MCF 10A (cell line): Measurements from ENCODE around the gene SHISA9. TPM values are rescaled to one million over a fixed set of nuclear protein-coding genes. Genes with fewer than 3 reads are reported as not detected.

Experiments used
- BruUV-seq: library from RNA; stranded (reverse); fragments of 400-500 nt; replicated peaks from 2 replicates; lab custom pipeline; 2021; lab: Mats Ljungman, UMichigan
- CTCF ChIA-PET: fragments of 300-600 bp; sonication (Branson Sonifier 250); formaldehyde crosslinking; extraction: SDS; loops from one replicate; lab custom pipeline; 2021; ENCODE audit warnings: antibody characterized with exemption, inconsistent platforms; lab: Yijun Ruan, JAX
- POLR2A ChIA-PET: fragments of 300-600, 350-650 bp; sonication (Branson Sonifier 250); formaldehyde crosslinking; extraction: SDS; loops from one replicate; lab custom pipeline; 2020; ENCODE audit warnings: antibody characterized with exemption, inconsistent platforms; lab: Yijun Ruan, JAX
- DNase-seq: peaks from one replicate; pipeline ENCODE4 v3.0.0-alpha.2; 2018; ENCODE audit not compliant: unreplicated experiment
- H3K27ac Mint-ChIP-seq: one replicate; pipeline ENCODE4 v1.8.0; 2022; ENCODE audit warnings: mild to moderate bottlenecking, low read depth, mixed read lengths; ENCODE audit not compliant: unreplicated experiment
- H3K27me3 Mint-ChIP-seq: one replicate; pipeline ENCODE4 v1.8.0; 2022; ENCODE audit warnings: mixed read lengths; ENCODE audit not compliant: insufficient read depth, unreplicated experiment
- H3K36me3 Mint-ChIP-seq: one replicate; pipeline ENCODE4 v1.8.0; 2022; ENCODE audit warnings: mild to moderate bottlenecking, moderate library complexity, mixed read lengths; ENCODE audit not compliant: insufficient read depth, unreplicated experiment
- H3K4me1 Mint-ChIP-seq: one replicate; pipeline ENCODE4 v1.8.0; 2022; ENCODE audit warnings: mixed read lengths; ENCODE audit not compliant: insufficient read depth, unreplicated experiment
- H3K4me3 Mint-ChIP-seq: one replicate; pipeline ENCODE4 v1.8.0; 2022; ENCODE audit warnings: mild to moderate bottlenecking, moderate library complexity, mixed read lengths; ENCODE audit not compliant: unreplicated experiment
- H3K9me3 Mint-ChIP-seq: one replicate; pipeline ENCODE4 v1.8.0; 2022; ENCODE audit warnings: mixed read lengths; ENCODE audit not compliant: unreplicated experiment
- CTCF ChIP-seq: fragments of 200-600 bp; IDR thresholded peaks from one replicate; pipeline ENCODE4 v1.8.0; 2022; ENCODE audit warnings: antibody characterized with exemption, mild to moderate bottlenecking; ENCODE audit not compliant: unreplicated experiment
- intact Hi-C: fragments of 100-400 bp; cut with micrococcal nuclease; formaldehyde crosslinking; loops from 2 replicates; pipeline ENCODE4 v1.14.1; 2022
- total RNA-seq: library from RNA; stranded (reverse); gene quantifications from 2 replicates; pipeline ENCODE4 v1.2.3, GENCODE V29; 2022

Gene SHISA9
- total RNA-seq, 1 experiment from 2014 or later: 8.0 TPM

GRCh38 chr16:13136901-13137300, 235.5 kb downstream of the SHISA9 start:
- no peaks in the 10 kb centered on the region for H3K27me3 Mint-ChIP-seq
- intact Hi-C loops: no loop called here
- no peak overlapping the region for H3K27ac Mint-ChIP-seq
- H3K4me3 Mint-ChIP-seq: no peak overlapping the region
- POLR2A ChIA-PET: no interaction called here
- CTCF ChIA-PET: no interaction called here
- H3K4me1 Mint-ChIP-seq: peaks cover 17% of the 10 kb centered on the region
- peaks cover 15% of the 10 kb centered on the region for H3K9me3 Mint-ChIP-seq
- BruUV-seq: no TSS peak
- DNase-seq: peak; percentile 31
- H3K36me3 Mint-ChIP-seq: no peaks in the 10 kb centered on the region
- TF ChIP-seq CTCF: no peak

GRCh38 chr16:13138528-13138927, 237.1 kb downstream of the SHISA9 start:
- Mint-ChIP-seq H3K9me3 (peaks cover 15% of the 10 kb centered on the region), H3K4me3 (no peak overlapping the region), H3K36me3 (no peaks in the 10 kb centered on the region), H3K27ac (no peak overlapping the region), H3K27me3 (no peaks in the 10 kb centered on the region), H3K4me1 (peaks cover 9% of the 10 kb centered on the region)
- ChIA-PET CTCF (no interaction called here), POLR2A (no interaction called here)
- peak; percentile 39 for DNase-seq
- no TSS peak for BruUV-seq
- intact Hi-C loops: no loop called here
- no peak for TF ChIP-seq CTCF

- CTCF ChIA-PET: no interaction called here
- DNase-seq: no peak
- POLR2A ChIA-PET: interaction anchor here (1.1 kb wide), 1 partner anchor 29 kb away, joined by 3 read pairs; no protein-coding TSS in a partner anchor
- intact Hi-C loops: no loop called here
- Mint-ChIP-seq H3K36me3 (no peaks in the 10 kb centered on the region), H3K4me1 (peaks cover 9% of the 10 kb centered on the region), H3K27me3 (no peaks in the 10 kb centered on the region), H3K4me3 (no peak overlapping the region), H3K9me3 (peaks cover 7% of the 10 kb centered on the region), H3K27ac (peak overlapping the region; percentile 96)
- no peak for TF ChIP-seq CTCF
- BruUV-seq: no TSS peak
These were observed 238.4 kb downstream of the SHISA9 start for GRCh38 chr16:13139661-13140241.

- Mint-ChIP-seq H3K4me3 (no peak overlapping the region), H3K27me3 (no peaks in the 10 kb centered on the region), H3K36me3 (no peaks in the 10 kb centered on the region), H3K4me1 (peaks cover 9% of the 10 kb centered on the region), H3K27ac (no peak overlapping the region), H3K9me3 (peaks cover 7% of the 10 kb centered on the region)
- POLR2A ChIA-PET: no interaction called here
- intact Hi-C loops: no loop called here
- CTCF ChIA-PET: no interaction called here
- BruUV-seq: no TSS peak
- peak; percentile 47 for DNase-seq
- no peak for TF ChIP-seq CTCF
These were observed 242.2 kb downstream of the SHISA9 start for GRCh38 chr16:13143551-13143950.
